Coronary artery (tissue), 2 donors: ENCODE results near the gene NRCAM.

Source experiments
- DNase-seq: peaks from one replicate; pipeline ENCODE4 v3.0.0-alpha.2; 2017; ENCODE audit warnings: low spot score
- H3K27ac ChIP-seq, 2 donors: fragments of 200-600 bp; sonication (generic); one replicate each; pipeline ENCODE4 v1.5.1; 2016 to 2019
- H3K4me3 ChIP-seq: fragments of 200-600 bp; sonication (generic); 2 replicates; pipeline ENCODE4 v1.5.1; 2016; ENCODE audit warnings: mild to moderate bottlenecking, moderate library complexity
- TF ChIP-seq, protein P1 (sequence below): fragments of 200-600 bp; sonication (generic); IDR thresholded peaks from one replicate; pipeline ENCODE4 v1.5.1; 2019; ENCODE audit warnings: antibody characterized with exemption

The NRCAM gene

DNA sequence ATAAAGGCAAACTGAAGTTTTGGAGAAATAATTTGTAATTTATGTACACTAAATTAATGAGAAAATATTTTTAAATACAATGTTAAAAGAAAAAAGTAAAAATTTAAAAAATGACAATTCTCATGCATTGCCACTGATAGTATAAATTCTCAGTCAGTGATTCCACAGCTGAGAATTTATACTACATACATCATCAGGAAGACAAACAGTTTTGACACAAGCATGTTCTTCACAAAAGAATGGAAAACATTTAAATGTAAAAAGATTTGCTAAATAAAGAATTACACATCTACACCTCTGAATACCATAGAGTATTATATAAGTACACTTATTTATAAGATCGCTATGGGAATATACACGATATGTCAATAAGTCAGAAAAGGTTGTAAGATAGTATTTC lies 225.0 kb downstream of the NRCAM start:
- H3K27ac ChIP-seq = no peak overlapping the region
- no peak overlapping the region for H3K4me3 ChIP-seq
- no peak for DNase-seq
- TF ChIP-seq, protein P1, sequence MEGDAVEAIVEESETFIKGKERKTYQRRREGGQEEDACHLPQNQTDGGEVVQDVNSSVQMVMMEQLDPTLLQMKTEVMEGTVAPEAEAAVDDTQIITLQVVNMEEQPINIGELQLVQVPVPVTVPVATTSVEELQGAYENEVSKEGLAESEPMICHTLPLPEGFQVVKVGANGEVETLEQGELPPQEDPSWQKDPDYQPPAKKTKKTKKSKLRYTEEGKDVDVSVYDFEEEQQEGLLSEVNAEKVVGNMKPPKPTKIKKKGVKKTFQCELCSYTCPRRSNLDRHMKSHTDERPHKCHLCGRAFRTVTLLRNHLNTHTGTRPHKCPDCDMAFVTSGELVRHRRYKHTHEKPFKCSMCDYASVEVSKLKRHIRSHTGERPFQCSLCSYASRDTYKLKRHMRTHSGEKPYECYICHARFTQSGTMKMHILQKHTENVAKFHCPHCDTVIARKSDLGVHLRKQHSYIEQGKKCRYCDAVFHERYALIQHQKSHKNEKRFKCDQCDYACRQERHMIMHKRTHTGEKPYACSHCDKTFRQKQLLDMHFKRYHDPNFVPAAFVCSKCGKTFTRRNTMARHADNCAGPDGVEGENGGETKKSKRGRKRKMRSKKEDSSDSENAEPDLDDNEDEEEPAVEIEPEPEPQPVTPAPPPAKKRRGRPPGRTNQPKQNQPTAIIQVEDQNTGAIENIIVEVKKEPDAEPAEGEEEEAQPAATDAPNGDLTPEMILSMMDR = no peak

DNA sequence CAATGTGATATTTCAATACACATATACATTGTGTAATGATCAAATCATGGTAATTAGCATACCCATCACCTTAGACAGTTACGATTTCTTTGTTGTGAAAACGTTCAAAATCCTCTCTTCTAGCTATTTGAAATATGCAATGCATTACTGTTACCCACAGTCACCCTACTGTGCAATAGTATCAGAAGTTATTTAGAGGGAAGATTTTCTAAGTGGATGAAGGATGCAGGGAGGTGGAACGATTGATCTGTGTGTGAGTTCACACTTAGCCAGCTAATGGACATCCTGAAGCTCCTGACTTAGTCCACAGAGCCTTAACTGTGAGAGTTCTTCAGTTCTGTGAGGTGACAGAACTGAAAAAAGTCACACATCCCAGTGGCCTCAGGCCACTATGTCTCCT lies 228.9 kb downstream of the NRCAM start:
- DNase-seq = no peak
- TF ChIP-seq, protein P1 = no peak
- H3K4me3 ChIP-seq = no peak overlapping the region

DNA sequence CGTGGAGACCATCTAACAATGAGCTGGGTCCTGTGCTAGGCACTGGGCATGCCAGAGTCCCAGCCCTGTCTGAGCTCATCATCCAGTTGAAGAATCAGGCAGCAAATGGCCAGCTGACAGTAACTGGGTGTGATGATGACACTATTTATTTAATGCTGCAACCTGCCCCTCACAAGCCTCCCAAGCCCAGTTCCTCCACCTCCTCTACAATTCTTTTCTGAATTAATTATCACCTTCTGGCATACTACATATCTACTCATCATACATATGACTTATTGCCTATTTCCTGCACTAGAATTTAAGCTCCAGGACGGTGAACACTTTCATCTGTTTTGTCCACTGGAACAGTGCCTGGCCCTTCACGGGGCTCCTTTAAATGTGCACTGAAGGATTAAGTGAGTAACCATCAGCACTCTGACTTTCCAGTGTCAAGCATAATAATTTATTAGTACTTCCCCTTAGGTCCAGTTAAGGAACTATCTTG lies 229.4 kb downstream of the NRCAM start:
- TF ChIP-seq, protein P1 = no peak
- H3K4me3 ChIP-seq = no peak overlapping the region

More for the DNA sequence above, 228.9 kb downstream of the NRCAM start:
- H3K27ac ChIP-seq = no peak overlapping the region

DNA sequence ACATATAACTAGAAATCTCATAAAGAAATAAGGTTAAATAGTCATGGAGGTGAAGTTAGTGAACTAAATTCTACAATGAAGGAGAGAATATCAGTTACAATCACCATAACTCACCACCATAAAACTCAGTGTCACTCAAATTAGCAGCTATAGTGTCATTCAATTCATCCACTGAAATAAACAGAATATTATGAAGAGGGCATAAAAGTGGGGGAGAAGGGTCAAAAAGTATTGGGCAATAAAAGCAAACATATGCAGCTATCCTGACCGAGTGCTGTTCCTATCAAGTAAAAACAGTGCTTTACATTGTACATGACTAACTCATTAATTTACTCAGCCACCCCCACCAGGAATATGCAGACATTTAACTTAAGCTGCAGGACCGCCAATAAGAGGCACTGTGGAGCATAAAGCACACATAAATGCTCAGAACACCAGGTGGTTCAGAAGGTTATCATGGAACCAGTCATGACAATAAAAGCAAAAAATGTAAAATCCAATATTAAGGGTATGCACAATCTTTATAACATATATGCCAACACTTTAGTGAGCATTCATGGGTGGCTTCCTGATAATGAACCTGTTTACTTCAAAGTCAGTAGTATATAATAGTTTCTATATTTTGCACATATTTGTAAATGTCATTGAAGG lies 230.6 kb downstream of the NRCAM start:
- DNase-seq = no peak
- Histone ChIP-seq H3K4me3 (no peak overlapping the region), H3K27ac (no peak overlapping the region)
- TF ChIP-seq, protein P1 = no peak

More for the DNA sequence above, 229.4 kb downstream of the NRCAM start:
- no peak for DNase-seq
- H3K27ac ChIP-seq = no peak overlapping the region

DNA sequence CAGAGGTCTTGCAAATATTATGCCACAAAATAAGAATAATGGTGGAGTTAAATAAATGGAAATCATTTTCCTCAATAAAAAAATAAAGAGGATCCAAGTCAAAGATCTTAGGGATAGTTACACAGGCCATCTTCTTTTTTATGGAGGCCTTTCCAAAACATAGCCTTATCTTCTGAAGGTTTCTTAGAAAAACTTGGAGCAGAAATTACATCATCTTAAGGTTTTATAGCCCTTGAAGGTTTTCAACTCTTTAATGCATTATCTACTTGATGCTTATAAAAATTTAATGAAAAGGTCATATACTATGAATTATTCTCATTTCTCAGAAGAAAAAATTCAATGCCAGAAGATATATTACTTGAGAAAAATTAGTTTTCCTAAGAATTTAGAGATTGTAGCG lies 231.8 kb downstream of the NRCAM start:
- Histone ChIP-seq H3K27ac (no peak overlapping the region), H3K4me3 (no peak overlapping the region)
- TF ChIP-seq, protein P1 = no peak
- no peak for DNase-seq

DNA sequence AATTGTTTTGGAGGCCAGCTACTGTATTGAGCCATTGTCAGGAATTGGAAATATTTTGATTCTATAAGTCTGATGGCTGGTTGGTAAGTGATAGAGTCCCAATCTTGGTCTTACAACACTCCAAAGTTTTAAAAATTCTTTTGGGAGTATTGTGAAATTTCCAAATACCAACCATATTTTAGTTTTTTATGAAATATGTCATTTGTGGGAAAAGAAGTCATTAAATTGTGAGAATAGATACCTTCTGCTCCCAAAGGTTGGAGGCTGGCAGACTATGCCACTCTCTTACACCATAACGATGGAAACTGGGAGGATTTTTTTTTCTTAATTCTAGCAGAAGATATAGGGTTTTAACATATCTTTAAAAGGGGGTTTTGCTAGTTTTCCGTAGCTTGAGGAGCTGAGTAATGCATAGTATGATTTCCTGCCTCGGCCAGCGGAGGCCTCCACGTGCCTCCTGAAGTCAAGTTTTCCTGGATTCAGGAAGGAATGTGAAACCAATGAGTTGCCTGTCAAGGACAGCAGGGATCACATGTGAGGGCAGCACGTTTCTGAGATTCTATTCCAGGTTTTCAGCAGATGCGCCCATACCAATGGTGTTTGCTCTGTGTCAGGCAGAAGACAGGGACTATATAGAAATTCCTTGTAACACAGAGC lies 233.9 kb downstream of the NRCAM start:
- TF ChIP-seq, protein P1 = no peak
- Histone ChIP-seq H3K27ac (no peak overlapping the region), H3K4me3 (no peak overlapping the region)
- DNase-seq = no peak
